Measurements from ENCODE around the gene ZSWIM4.

Gene ZSWIM4

DNA sequence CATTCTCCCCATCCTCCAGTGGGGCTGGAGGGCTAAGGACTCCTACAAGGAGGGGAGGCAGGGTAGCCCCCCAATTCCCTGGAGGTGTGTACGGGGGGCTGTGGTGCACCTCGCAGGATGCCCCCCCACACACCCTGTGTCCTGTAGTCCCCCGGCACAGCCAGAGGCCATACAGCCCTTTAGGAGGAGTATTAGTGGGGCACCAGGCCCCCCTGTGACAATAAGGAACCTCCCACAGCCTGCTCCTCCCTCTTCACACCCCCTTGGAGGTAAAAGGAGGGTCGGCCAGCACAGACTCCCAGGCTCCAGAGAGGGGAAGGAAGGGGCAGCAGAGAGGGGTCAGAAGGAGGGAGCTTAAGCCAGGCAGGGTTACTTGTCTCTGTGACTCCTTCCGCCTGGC is 81.6 kb downstream of the ZSWIM4 start, which contains the start of gene NANOS3:
TSS of gene NANOS3 (plus strand) at position 301 of the 400 bp plus-strand sequence. CDS start 115 bp downstream, outside the sequence.
- no peak for FAIRE-seq

DNA sequence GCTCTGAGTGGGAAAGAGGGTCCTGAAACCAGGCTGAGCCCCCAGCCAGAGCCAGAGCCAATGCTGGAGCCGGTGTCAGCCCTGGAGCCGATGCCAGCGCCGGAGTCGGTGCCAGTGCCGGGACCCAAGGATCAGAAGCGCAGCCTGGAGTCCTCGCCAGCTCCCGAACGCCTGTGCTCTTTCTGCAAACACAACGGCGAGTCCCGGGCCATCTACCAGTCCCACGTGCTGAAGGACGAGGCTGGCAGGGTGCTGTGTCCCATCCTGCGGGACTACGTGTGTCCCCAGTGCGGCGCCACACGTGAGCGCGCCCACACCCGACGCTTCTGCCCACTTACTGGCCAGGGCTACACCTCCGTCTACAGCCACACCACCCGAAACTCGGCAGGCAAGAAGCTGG is 82.1 kb downstream of the ZSWIM4 start:
- FAIRE-seq, result no peak

DNA sequence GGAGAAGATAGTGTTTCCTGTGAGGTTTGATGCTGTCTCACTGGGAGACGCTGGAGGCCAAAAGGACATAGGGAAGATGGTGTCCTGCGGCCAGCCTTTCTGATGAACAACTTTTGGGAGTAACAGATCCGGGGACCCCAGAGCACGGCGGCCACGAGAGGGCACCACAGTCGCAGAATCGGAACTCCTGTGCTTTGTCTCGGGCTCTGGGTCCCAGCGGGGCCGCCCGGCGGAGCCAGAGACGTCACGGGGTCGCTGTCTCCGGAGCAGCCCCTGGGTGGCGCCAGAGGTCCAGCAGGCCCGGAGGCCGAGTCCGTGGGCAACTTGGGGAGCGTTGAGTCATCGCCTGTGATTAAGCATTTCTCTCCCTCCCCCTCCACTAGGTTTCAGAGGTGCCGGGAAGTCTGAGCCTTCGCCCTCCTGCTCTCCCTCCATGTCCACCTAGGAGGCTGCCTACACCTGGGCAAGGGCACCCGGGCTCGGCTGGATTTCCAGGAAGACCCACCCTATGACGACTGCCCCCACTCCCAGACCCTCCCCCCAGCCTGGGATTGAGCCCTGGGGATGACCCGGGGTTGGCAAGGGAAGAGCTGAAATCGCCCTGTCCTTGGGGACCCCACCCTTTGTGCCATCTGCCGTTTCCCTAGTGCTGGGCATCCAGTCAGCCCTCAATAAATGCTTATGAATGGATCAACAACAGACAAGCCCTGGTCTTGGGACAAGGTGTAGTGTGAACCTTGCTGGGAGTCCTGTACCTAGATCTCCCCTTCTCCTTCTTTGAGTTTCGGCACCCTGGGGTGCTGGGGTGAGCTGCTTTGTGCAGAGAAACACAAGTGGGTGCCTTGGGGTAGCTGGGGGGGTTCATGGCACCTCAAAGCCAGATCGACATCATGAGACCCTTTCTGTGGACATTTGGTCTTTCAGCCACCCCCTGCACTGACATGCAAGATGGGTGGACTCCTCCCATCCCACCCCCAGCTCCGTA is 85.1 kb downstream of the ZSWIM4 start:
- peak; percentile 73 for FAIRE-seq

GRCh38 chr19:13881251-13881691 is 86.0 kb downstream of the ZSWIM4 start:
- FAIRE-seq, result no peak
